Tibial artery (tissue), 4 donors: ENCODE data around the gene RBFOX1.

Source experiments
- DNase-seq, 2 donors: peaks; one replicate each; pipeline ENCODE4 v3.0.0-alpha.2; 2019
- H3K27ac ChIP-seq, 2 donors: fragments of 200-600 bp; sonication (generic) in 1 of 2; 1 replicate in 1 of 2; 2 replicates in 1 of 2; pipeline ENCODE4 v1.5.1; 2018 to 2019; ENCODE audit warnings: mild to moderate bottlenecking in 1 of 2
- H3K27me3 ChIP-seq, 2 donors: fragments of 200-600 bp; sonication (generic) in 1 of 2; one replicate each; pipeline versions ENCODE4 v1.5.1 to v1.6.0; 2016 to 2019
- H3K36me3 ChIP-seq, 3 donors: fragments of 200-600 bp; sonication (generic) in 2 of 3; one replicate each; pipeline ENCODE4 v1.5.1; 2016 to 2019; ENCODE audit warnings: mild to moderate bottlenecking in 2 of 3
- H3K4me1 ChIP-seq, 4 donors: fragments of 200-600 bp; sonication (generic) in 2 of 4; 1 replicate in 3 of 4; 2 replicates in 1 of 4; pipeline ENCODE4 v1.5.1; 2016 to 2019
- H3K4me3 ChIP-seq, 2 donors: fragments of 200-600 bp; sonication (generic) in 1 of 2; 1 replicate in 1 of 2; 2 replicates in 1 of 2; pipeline ENCODE4 v1.5.1; 2018 to 2019; ENCODE audit warnings: mild to moderate bottlenecking in 2 of 2
- H3K9me3 ChIP-seq, 3 donors: fragments of 200-600 bp; sonication (generic) in 1 of 3; one replicate each; pipeline ENCODE4 v1.5.1; 2016 to 2019
- intact Hi-C: fragments of 100-400 bp; cut with DNase I; formaldehyde crosslinking; loops from one replicate; pipeline ENCODE4 v1.15.0; 2023; ENCODE audit warnings: low total_unique reads
- TF ChIP-seq, protein P1 (sequence below), 2 experiments: fragments of 200-600 bp in 1 of 2; fragments of 450-650 bp in 1 of 2; IDR thresholded peaks; one replicate each; pipeline ENCODE4 v1.5.1; 2017 to 2019; ENCODE audit warnings: antibody characterized with exemption in 2 of 2, mild to moderate bottlenecking in 1 of 2, moderate library complexity in 1 of 2

RBFOX1 gene

DNA sequence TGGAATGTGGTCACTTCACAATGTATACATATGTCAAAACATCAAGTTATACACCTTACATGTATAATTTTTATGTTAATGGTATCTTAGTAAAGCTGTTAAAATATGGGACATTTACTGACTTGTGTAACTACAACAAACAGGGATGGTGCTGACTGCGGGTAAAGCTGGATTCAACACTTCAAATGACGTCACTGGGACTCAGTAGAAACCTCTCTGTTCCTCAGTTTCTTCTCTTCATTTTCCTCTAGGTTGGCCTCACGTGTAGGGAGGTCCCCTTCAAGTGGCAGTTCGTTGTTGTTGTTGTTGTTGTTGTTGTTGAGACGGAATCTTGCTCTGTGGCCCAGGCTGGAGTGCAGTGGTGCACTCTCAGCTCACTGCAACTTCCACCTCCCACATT, 182.9 kb downstream of the RBFOX1 start:
- H3K36me3 ChIP-seq = no peaks in the 10 kb centered on the region
- intact Hi-C loops = no loop called here
- H3K4me1 ChIP-seq = no peaks in the 10 kb centered on the region
- no peaks in the 10 kb centered on the region for H3K9me3 ChIP-seq
- TF ChIP-seq, protein P1, sequence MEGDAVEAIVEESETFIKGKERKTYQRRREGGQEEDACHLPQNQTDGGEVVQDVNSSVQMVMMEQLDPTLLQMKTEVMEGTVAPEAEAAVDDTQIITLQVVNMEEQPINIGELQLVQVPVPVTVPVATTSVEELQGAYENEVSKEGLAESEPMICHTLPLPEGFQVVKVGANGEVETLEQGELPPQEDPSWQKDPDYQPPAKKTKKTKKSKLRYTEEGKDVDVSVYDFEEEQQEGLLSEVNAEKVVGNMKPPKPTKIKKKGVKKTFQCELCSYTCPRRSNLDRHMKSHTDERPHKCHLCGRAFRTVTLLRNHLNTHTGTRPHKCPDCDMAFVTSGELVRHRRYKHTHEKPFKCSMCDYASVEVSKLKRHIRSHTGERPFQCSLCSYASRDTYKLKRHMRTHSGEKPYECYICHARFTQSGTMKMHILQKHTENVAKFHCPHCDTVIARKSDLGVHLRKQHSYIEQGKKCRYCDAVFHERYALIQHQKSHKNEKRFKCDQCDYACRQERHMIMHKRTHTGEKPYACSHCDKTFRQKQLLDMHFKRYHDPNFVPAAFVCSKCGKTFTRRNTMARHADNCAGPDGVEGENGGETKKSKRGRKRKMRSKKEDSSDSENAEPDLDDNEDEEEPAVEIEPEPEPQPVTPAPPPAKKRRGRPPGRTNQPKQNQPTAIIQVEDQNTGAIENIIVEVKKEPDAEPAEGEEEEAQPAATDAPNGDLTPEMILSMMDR (IDR thresholded peaks at IDR 0.05) = no peak
- no peak for DNase-seq
- no peak overlapping the region for H3K4me3 ChIP-seq
- no peak overlapping the region for H3K27ac ChIP-seq
- no peaks in the 10 kb centered on the region for H3K27me3 ChIP-seq

DNA sequence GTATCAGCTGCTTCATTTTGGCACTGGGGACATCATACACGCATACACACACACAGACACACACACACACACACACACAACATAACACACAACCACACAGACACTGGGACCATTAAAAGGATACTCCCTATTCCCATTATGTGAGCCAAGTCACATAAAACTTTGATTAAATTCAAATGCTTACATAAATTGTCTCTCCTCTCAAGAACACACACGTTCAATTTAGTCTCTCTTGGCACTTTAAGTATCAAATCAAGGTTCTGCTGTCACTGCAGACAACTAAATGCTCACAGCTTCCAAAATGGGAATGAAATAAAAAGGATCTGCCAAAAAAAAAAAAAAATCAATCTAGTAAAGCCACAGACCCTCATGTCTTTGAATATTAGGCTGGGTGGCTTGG, 184.9 kb downstream of the RBFOX1 start:
- Histone ChIP-seq H3K4me1 (no peaks in the 10 kb centered on the region), H3K27me3 (no peaks in the 10 kb centered on the region), H3K27ac (no peak overlapping the region), H3K36me3 (no peaks in the 10 kb centered on the region), H3K4me3 (no peak overlapping the region), H3K9me3 (no peaks in the 10 kb centered on the region)
- no peak for DNase-seq
- intact Hi-C loops = no loop called here
- TF ChIP-seq, protein P1 (IDR thresholded peaks at IDR 0.05) = no peak

GRCh38 chr16:7518158-7518557, 185.5 kb downstream of the RBFOX1 start:
- no peak overlapping the region for H3K4me3 ChIP-seq
- H3K9me3 ChIP-seq = no peaks in the 10 kb centered on the region
- intact Hi-C loops = no loop called here
- DNase-seq = no peak
- no peak overlapping the region for H3K27ac ChIP-seq
- H3K4me1 ChIP-seq = no peaks in the 10 kb centered on the region
- no peaks in the 10 kb centered on the region for H3K27me3 ChIP-seq
- TF ChIP-seq, protein P1 (IDR thresholded peaks at IDR 0.05) = no peak
- H3K36me3 ChIP-seq = no peaks in the 10 kb centered on the region

DNA sequence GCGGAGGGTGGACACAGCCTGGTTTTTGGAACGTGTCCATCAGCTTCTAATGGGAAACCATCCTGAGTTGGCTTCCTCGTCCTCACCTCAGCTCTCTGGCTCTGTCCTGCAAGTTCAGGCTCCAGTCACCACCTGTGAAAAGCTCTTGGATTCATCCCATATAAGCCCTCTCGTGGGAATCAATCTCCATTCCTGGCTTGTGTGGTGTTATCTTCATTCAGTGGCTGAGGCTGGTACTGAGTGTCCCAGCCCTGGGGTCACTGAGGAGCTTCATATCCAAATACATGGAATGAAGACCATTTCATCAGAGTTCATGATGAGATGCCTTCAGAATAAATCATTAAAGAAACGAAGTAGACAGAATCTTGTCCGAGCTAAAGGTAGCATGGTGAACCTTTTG, 189.2 kb downstream of the RBFOX1 start:
- Histone ChIP-seq H3K9me3 (peaks cover 0 to 2% (median 0%) of the 10 kb centered on the region in 3 donors), H3K36me3 (no peaks in the 10 kb centered on the region), H3K27me3 (no peaks in the 10 kb centered on the region), H3K4me3 (no peak overlapping the region), H3K27ac (no peak overlapping the region), H3K4me1 (no peaks in the 10 kb centered on the region)
- intact Hi-C loops = no loop called here
- DNase-seq = no peak
- TF ChIP-seq, protein P1 (IDR thresholded peaks at IDR 0.05) = no peak

DNA sequence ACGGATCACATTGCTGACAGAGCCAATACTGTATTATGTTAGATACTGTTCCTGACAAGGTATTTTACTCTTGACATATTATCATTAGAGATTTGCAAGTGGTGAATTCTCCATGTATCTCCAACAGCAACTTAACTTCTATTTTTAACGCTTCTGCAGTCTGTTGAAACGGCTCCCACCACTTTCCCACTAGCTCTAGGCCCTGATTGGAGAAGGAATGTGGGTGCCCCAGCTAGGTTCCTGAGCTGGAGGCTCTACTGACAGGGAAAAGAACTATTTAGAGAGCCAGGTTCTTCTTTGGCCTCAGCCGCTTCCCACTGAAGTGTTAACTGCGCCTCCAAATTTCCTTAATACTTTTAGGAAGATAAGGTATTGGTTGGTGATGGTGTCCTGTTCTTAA, 191.8 kb downstream of the RBFOX1 start:
- Histone ChIP-seq H3K9me3 (peaks cover 0 to 2% (median 0%) of the 10 kb centered on the region in 3 donors), H3K27me3 (no peaks in the 10 kb centered on the region), H3K4me3 (no peak overlapping the region), H3K27ac (no peak overlapping the region), H3K36me3 (no peaks in the 10 kb centered on the region), H3K4me1 (no peaks in the 10 kb centered on the region)
- intact Hi-C loops = no loop called here
- no peak for DNase-seq
- TF ChIP-seq, protein P1 (IDR thresholded peaks at IDR 0.05) = no peak

DNA sequence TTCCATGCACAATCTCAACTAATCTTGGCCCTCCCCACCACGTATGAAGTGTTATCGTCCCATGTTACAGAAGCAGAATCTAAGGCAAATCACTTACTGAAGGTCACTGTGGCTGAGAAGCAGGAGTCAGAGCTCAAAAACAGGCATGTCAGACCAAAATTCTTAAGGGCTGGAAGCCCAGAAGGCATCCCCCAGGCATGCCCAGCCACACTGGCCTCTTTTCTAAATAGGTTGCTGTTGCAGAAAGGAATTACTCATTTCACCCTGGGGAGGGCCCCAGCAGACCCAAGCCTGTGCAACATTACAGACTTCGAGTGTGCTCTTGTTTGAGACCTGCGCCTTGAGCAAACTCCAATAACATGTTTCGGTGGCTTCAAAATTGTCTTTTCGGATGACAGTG, 194.1 kb downstream of the RBFOX1 start:
- peaks cover 0 to 2% (median 0%) of the 10 kb centered on the region in 3 donors for H3K9me3 ChIP-seq
- TF ChIP-seq, protein P1 (IDR thresholded peaks at IDR 0.05) = no peak
- no peak overlapping the region for H3K27ac ChIP-seq
- H3K4me3 ChIP-seq = no peak overlapping the region
- no peak for DNase-seq
- no peaks in the 10 kb centered on the region for H3K4me1 ChIP-seq
- intact Hi-C loops = no loop called here
- no peaks in the 10 kb centered on the region for H3K27me3 ChIP-seq
- no peaks in the 10 kb centered on the region for H3K36me3 ChIP-seq
